Activated CD4-positive, CD25-positive, alpha-beta regulatory T cell treated with anti-CD3 and anti-CD28 coated beads, Interleukin-2, amount 50 U/mL, for 24 hours (primary cell): Measurements from ENCODE around the gene LTBP4.

Source experiments
- ATAC-seq, 2 donors: fragments of 150-1000 bp; cut with Tn5 transposase; one replicate each; pipeline ENCODE4 v1.10.0; 2021; ENCODE audit warnings: mild to moderate bottlenecking in 1 of 2, moderate library complexity in 1 of 2

LTBP4 gene

GRCh38 chr19:40668991-40669614, 67.9 kb downstream of the LTBP4 start:
- no peak for ATAC-seq

- ATAC-seq = no peak
Measured at GRCh38 chr19:40671404-40671803, 70.2 kb downstream of the LTBP4 start.

GRCh38 chr19:40672038-40672437, 70.9 kb downstream of the LTBP4 start:
- ATAC-seq = no peak

- ATAC-seq = no peak
Measured at GRCh38 chr19:40672573-40673299, 71.6 kb downstream of the LTBP4 start.

- no peak for ATAC-seq
Measured at GRCh38 chr19:40673397-40673796, 72.2 kb downstream of the LTBP4 start.

GRCh38 chr19:40674291-40674690, 73.1 kb downstream of the LTBP4 start:
- ATAC-seq = no peak

GRCh38 chr19:40677156-40677555, 76.0 kb downstream of the LTBP4 start:
- ATAC-seq = no peak
